GM21423 (cell line): ENCODE results near the gene CKAP2L.
"Not testable (repeated sequence)": the region's sequence is repeated elsewhere in the genome, so short reads cannot be mapped to it uniquely, and the experiment has no call there.

Experiments
- ATAC-seq: cut with Tn5 transposase; IDR thresholded peaks from one replicate; pipeline ENCODE4 v1.9.1; 2021; ENCODE audit warnings: mild to moderate bottlenecking, moderate library complexity; ENCODE audit not compliant: unreplicated experiment

CKAP2L gene

DNA sequence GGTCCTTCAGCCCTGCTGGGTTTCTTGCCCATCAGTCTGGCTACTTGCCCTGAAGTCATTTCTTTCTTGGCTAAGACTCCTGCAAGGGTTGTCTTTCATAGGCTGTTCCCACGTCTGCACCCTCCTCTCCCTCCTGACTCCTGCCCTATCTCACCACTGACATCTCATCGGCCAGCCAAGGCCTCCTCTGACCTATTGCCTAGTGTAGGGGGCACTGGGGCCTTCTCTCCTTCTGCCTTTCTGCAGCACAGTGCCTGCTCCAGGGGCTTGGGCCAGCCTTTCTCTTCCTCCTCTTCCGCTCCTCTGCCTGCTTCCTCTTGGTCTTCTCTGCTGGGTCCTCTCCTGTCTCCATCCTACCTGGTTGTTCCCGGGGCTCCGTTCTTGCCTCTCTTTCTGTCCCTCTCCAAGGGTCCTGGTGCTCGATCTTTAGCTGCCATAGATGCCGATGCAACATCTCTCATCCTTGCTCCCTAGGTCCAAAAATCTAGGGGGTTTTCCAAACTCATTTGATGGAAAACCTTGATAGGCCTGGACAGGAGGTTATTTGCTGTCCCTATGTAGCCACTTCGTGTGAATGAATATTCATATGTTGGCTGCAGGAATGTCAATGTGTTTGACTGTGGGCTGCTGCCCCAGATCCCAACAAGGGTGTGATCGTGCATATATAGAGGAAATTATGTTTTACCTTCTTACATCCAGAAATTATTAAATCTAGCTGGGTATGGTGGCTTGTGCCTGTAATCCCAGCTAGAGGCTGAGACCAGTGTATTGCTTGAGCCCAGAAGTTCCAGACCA lies 53.3 kb downstream of the CKAP2L start:
- no peak for ATAC-seq

DNA sequence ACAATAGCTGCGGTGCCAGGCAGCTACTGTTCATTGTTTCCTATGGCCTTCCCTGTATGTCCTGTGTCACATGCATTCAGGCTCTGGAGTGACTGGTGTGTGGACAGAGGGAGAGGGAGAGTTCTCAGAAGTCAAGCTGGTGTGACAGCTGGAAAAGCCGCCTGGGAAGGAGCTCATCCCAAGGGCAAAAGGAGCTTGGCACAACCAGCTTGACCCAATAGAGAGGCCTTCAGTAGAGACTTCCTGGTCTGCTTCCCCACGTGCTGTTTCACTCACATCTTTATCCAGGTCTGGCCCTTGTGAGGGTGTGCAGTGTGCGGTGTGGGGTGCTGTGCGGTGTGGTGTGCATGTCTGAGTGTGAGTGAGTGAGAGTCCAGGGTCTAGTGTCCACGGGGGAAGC lies 54.7 kb downstream of the CKAP2L start:
- ATAC-seq = no peak

DNA sequence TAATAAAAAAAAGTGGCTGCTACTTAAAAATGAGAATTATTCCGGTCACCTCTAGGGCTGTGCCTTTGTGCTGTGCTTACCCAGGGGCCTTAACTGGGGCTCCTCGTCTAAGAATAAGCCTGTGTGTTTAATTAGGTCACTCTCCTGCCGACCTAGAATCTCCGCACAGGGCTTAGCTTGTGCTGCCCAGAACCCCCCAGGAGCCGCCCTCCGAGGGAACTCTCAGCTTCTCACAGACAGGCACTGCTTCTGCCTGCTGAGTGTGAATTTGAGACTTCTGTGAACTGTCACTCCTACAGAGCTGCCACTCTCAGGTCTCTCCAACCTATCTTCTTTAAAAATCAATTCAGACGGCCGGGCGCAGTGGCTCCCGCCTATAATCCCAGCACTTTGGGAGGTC lies 55.4 kb downstream of the CKAP2L start:
- no peak for ATAC-seq

DNA sequence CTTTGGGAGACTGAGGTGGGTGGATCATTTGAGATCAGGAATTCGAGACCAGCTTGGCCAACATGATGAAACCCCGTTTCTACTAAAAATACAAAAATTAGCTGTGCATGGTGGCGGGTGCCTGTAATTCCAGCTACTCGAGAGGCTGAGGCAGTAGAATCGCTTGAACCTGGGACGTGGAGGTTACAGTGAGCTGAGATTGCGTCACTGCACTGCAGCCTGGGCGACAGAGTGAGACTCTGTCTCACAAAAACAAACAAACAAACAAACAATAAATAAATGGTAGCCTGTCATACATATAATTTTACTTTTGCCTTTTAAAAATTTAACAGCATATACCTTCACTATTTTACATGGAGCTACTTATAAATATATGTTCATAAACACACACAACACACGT lies 57.5 kb downstream of the CKAP2L start:
- not testable (repeated sequence) for ATAC-seq

DNA sequence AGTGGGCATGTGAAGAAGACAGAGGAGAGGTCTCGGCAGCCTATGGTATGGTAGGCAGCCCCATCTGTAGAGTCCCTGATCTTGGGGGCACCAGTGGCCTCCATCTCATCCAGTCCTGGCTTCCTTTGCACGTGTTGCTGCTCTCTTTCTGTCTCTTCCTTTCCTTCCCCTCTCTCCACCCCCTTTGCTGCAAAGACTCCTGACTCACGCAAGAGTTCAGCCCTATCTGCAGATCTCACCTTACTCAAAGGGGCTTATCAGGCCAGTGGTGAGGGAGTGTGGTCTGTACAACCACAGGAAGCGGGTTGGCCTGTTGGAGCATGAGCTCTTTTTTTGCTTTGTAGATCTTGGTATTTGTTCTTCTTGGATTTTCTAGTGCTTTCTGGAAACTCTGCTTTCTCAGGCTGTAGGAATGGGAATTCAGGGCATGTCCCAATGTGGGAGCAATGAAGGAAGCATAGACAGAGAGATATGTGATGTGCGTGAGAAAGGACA lies 58.2 kb downstream of the CKAP2L start:
- no peak for ATAC-seq

DNA sequence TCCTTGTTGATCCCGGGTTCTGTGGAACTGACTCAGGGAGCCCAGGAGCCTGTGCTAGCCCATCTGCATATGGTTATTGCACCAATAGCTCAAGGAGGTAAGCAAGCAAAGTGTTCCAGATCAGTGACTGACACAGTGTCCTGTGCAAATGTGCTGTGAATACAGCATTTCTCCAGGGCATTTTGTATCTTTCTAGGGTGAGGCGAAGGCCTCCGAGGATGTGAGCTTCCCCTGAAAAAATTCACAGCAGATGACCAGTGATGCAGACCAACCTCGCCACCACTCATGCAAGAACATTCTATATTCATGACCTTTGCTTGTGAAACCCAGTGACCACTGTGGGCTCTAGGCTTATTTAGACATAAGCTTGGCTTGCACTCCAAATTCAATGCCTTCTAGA lies 58.8 kb downstream of the CKAP2L start:
- ATAC-seq = no peak

DNA sequence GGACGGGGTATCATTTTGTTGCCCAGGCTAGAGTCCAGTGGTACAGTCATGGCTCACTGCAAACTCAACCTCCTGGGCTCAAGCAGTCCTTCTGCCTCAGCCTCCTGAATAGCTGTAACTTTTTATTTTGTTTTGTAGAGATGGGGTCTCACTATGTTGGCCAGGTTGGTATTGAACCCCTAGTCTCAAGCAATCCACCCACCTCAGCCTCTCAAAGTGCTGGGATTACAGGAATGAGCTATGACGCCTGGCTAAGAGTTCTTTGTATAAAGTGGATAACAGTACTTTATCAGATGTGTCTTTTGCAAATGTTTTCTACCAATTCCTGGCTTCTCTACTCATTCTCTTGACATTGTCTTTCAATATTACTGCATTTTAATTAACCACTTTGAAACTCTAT lies 60.7 kb downstream of the CKAP2L start:
- ATAC-seq = no peak

DNA sequence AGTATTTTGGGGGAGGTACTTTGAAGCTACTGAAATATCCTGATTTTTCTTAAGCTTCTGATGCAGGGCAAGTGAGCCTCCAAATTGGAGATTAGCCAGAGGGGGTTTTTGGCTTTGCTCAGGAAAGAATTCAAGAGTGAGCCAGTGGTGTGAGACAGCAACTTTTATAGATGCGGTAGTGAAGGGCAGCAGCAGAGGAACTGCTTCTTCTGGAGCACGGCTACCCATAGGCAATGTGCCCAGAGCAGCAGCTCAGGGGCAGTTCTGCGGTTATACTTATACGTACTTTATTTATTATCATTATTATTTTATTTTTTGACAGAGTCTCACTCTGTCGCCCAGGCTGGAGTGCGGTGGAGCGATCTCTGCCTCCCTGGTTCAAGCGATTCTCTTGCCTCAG lies 63.4 kb downstream of the CKAP2L start:
- ATAC-seq = no peak

DNA sequence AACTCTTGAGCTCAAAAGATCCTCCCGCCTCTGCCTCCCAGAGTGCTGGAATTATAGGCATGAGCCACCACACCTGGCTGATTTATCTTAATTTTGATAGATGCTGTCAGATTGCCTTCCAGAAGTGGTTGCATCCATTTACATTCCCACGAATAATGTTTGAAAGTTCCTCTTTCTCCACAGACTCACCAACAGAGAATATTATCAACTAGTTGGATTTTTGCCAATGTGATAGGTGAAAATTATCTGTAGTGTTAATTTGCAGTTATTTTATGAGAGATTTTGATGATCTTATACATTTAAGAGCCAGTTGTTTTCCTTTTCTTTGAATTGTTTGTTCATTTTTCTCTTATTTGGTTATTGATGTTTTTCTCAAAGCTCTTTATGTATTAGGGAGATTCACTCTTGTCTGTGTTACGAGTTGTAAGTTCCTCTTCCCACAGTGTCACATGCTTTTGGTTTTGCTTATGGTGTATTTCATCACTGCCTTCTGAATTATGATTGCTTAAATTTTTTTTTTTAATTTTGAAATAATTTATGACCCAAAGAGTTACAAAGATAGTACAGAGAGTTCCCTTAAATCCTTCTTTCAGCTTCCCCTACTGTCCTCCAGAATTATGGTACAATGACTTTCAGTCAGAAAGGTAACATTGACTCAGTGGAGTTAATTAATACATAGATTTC lies 64.3 kb downstream of the CKAP2L start:
- no peak for ATAC-seq

DNA sequence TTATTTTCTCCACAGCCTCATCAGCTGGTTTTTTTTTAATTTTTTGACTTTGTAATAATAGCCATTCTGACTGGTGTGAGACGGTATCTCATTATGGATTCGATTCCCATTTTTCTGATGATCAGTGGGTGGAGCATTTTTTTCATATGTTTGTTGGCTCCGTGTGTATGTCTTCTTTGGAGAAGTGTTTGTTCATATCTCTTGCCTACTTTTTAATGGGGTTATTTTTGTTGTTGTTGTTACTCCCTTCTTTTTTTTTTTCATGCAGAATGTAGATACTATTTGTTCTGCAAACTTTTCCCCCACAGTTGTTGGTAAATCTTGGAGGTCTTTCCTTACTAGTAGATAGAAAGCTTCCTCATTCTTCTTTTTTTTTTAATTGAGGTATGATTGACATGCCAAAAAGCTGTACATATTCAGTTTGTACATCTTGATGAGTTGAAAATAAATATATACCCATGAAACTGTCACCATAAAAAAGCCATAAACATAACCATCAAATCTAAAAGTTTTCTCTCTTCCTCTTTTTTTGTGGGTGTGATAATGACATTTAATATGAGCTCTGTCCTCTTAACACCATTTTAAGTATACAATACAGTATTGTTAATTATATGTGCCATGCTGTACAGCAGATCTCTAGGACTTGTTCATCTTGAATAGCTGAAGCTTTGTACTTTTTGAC lies 65.4 kb downstream of the CKAP2L start:
- ATAC-seq = no peak

DNA sequence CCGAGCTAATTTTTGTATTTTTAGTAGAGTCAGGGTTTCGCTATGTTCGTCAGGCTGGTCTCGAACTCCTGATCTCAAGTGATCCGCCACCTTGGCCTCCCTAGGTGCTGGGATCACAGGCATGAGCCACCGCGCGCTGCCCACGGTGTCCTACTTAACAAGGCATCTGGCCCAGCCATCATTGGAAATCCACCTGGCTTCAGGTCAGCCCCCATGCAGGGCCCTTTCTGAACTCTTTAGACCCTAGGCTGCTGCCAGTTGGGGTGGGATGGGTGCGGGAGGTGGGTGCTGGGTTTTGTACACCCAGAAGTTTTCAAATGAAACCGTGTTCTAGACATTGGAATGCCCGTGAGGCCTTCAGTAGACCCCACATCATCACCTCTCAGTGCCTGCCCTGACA lies 70.2 kb downstream of the CKAP2L start:
- no peak for ATAC-seq

DNA sequence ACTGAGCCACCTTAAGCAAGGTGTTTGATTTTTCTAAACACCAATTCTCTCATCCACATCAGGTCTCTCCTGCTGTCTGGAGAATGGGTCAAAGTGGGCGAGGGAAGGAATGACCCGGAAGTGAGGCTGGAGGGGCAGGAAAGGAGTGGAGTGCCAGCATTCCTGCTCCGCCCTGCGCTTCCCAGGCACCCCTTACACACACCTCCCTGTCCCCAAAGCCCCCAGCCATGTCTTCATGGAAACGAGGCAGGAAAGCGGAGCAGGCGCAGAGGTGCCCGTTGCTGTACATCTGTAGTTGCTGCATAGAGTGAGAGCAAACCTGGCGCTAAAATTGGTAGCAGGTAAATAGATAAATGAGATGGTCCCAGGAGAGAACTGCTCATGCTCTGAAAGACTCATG lies 70.8 kb downstream of the CKAP2L start:
- no peak for ATAC-seq

DNA sequence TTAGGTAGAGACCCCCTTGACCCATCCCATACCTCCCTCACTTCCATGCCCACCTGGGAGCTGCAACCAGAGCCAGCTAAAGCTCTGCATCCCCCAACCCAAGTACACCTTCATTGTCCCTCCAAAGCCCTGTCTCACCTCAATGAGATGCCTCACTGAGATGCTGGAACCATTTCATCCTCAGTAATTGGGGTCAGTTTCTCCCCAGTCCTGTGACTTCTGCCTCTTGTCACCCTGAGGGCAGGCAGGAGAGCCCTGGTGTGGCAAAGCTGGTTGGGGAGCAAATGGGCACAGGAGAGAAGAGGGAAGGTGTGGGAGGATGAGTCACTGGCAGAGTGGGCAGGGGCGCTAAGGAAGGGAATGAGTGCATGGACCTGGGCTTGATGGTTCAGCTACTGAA lies 71.5 kb downstream of the CKAP2L start:
- ATAC-seq = no peak

DNA sequence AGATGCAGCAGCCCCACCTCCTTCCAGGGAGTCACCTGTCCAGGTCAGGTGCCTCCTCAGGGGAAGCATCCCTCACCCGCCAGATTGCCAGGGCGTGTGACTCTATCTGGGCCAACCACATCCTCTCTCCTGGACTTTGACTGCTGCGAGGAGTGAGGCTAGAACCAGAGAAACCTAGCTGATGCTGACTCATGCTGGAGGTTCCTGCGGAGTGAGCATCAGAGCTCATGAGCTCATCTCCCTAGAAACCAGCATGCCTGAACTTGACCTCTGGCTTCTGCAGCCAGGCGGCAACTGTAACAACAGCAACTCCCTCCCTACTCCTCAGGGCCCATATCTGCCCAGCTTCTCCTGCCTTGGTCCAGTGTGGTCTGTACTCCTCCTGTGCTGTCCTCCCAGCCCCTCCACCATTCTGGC lies 71.9 kb downstream of the CKAP2L start:
- peak; percentile 90 for ATAC-seq

DNA sequence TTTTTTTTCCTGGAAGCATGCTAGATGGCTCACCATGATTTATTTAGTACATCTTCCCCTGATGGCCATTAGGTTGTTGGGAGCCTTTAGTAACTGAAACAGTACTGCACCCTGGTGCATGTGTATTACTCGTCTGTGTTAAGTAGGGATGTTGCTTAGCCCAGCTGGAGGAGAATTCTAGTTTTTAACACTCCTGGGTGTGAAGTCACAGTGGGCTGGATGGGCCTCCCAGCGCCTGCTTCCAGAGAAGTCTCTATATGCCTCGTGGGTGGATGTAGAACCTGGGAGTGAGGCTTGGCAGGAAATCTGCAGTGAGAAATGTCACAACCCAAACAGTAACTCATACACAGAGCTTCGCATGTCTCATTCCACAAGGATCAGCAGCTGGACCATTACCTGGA lies 72.5 kb downstream of the CKAP2L start:
- no peak for ATAC-seq

DNA sequence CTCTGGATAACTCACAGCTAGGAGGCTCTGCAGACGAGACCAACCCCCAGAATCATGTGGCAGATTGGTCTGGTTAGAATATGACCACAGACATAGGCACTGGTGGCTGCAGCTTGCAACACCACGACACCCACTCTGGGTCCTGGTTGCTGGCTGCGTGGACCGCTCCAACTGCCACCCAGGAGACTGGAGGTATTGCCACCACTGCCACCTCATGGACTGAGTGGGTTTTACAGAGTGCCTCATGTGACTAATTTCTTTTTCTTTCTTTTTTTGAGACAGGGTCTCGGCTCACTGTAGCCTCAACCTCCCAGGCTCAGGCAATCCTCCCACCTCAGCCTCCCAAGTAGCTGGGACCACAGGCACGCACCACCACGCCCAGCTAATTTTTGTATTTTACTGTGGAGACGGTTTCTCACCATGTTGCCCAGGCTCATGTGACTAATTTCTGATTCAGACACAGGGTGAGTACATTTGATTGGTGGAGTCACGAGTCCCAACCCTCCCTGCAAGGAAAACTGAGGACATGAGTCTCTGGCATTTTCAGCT lies 73.5 kb downstream of the CKAP2L start:
- ATAC-seq = peak; percentile 38

DNA sequence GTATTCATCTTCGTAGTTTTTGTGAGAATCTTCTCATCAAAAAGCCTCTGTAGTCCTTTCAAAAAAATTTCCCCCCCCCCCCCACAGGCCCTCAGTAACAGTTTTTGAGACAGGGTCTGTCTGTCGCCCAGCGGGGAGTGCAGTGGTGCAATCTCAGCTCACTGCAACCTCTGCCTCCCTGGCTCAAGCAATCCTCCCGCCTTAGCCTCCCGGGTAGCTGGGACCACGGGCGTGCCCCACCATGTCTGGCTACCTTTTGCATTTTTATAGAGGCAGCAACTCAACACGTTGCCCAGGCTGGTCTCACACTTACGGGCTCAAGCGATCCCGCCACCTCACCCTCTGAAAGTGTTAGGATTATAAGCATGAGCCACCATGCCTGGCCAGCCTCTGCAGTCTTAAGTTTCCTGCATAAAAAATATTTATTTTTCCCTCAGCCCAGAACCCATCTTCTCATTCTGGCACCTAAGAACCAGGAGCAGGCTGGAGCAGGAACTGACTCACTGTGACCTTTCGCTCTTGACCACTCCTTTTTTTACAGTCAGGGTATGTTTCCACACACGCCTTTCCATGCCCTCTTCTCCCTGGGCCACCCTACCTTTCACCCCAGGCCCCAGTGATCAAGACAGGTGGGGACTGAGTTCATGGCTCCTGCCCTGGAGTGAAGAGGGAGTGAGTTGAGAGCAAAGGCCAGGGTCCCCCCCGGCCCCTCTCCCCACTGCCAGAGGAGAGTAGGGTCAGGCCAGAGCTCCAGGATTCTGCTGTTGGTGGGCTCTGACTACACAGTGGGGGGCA lies 76.1 kb downstream of the CKAP2L start:
- no peak for ATAC-seq

DNA sequence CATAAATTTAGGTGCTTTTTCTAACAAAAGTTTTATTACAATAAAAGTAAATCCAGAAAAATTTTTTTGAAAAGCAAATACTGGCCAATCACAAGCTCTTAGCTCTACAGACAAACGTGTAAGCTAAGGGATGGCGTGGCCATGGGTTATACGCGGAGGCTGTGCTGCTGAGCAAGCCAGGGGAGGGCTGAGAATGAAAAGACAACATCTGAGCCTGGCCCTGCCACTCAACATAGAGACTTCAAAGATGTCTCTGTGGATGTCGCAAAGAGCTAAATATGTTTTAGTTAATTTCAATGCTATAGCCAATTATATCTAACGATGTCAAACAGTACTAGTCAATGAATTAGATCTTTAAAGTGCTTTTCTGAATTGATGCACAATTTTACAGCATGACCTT lies 76.9 kb downstream of the CKAP2L start:
- ATAC-seq = no peak
